HUDEP-2 (cell line): Measurements from ENCODE around the gene RAB7A.

Experiments used
- DNase-seq, 76 experiments: peaks; one replicate each; lab custom pipeline; 2025; ENCODE audit not compliant: unreplicated experiment in 76 of 76; lab: John Stamatoyannopoulos, UW

The RAB7A gene

GRCh38 chr3:128787256-128788253, 61.6 kb downstream of the RAB7A start:
- peak in 15 of 76 experiments; percentile 2 to 43 (median 11) for DNase-seq

- DNase-seq, result no peak
These were observed 62.4 kb downstream of the RAB7A start for GRCh38 chr3:128788268-128788869.

DNA sequence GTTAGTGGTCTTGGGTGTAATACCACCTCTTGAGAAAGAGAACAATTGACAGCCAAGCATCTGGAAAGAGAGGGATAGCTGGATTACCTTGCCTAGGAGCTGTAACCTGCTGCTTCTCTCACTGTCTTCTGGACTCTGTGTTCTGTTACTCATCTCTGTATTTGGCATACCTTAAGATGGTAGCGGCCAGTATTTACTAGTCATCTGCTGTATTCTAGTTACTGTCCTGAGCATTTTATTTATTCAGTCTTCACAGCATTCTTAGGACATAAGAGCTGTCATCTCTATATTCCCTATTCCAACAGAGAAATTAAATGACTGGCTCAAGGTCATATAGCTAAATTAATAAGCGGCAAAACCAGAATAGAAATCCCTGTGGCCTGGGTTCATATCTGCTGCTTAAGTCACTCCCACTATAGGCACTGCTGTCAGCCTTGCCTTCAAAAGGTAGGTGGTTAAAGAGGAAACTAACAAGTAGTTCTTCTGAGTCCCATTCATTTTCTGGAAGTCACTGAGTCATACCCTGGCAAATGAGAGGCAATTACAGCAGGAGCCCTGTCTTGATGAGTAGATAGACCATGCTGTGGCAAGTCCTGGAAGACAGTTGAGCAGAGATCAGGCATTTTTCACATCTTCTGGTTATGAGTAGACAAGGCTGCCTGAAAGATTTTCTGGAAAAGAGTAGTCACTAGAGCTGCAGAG, 68.2 kb downstream of the RAB7A start:
- peak in 24 of 76 experiments; percentile 7 to 63 (median 30) for DNase-seq

DNA sequence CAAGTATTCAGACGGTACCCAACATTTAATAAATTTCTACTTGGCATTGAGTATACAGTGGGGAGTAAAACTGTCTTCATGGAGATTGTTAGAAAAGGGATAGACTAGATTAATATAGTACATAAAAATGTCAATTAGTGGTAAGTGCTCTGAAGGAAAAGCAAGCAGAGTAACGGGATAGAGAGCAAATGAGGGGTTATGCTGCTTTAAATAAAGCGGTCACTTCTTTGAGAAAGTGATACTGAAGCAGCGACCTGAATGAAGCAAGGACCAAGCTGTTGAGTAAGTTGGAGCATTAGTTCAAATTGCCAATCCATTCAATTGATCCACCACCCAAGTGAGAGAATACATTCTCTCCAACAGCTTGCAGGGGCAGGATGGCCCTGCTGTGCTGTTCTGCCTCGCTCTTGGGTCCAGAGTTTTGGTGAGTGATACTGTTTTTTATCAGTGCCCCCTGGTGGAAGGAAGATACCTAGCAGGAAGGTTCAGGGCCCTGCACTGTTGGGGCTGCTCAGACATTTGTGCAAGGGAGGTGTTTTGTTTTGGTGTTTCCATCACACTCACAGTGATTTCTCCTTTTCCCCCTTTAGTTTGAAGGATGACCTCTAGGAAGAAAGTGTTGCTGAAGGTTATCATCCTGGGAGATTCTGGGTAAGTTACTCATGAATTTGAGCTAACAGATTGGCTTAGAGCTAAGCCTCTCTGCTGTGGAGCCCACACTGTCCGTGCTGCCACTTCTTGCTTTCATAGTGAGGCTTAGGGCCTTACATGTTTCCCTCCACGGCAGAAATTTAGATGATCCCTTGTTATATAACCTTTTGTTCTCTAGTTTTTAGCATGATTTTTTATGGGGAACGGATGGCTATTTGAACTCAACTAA, 69.0 kb downstream of the RAB7A start:
- DNase-seq, result peak in 62 of 76 experiments; percentile 4 to 74 (median 36)

DNA sequence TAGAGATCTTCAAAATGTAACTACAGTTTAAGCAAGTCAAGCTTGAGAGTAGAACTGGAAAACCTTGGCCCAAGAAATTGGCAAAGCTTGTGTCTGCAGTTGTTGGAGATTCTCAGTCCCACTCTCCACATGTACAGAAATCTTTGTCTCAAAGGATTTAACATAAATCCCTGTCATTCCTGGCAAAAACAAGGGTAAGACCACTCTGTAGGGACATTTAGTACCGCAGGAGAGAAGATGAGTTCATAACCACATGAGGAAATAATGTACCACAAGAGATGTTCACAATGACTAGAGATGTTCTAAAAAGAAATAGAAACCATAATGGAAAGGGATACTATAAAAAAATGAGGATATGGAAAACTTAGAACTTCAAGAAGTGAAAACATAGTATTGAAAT, 73.7 kb downstream of the RAB7A start:
- DNase-seq, result no peak

- DNase-seq, result no peak
These were observed 74.5 kb downstream of the RAB7A start for GRCh38 chr3:128800241-128801187.

DNA sequence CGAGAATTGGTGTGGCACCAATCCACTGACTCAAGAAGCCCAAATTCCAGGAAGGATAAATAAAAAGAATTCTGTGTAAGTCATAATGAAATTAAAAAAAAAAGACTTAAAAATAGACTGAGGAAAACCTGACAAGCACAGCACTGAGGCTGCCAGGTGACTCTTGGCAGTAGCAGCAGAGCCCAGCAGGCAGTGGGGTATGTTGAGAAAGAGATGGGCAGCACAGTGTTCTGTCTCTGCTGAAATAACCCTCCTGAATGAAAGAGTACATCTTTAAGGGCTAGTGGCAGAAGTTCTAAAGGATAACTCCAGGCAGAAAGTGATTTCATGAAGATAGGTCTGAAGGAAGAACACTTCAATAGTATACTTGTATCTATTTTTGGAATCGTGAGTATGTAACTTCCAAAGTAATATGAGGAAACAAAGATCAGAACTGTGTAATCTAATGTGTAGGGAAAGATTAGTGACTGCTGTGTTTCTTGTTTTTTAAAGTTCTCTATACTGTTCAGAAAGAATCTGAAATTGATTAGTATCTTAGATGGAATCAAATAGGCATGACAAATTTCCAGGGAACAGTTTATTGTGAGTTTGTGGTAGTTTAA, 75.9 kb downstream of the RAB7A start:
- no peak for DNase-seq

DNA sequence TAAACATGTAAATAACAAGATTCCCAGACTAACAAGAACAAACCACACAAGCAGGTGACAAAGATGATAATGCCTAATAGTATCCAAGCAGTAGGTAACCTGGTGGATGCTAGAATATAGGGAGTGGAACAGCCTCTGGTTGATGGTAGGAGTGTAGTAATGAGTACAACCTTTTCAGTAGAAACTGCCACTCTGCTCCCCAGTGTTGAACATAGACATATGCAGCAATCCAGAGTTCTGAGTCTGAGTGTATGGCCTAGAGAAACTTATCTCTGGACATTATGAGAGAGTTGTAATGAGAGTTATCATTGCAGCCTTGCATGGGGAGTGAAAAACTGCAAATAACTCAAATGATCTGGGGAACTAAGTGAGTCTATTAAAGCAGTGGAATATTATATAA, 77.3 kb downstream of the RAB7A start:
- peak in 2 of 76 experiments; percentile 12 to 13 for DNase-seq

GRCh38 chr3:128804017-128804810, 78.2 kb downstream of the RAB7A start:
- DNase-seq, result peak in 13 of 76 experiments; percentile 8 to 31 (median 16)

GRCh38 chr3:128804811-128805155, 78.8 kb downstream of the RAB7A start:
- DNase-seq, result no peak

GRCh38 chr3:128805772-128806171, 79.8 kb downstream of the RAB7A start:
- peak in 3 of 76 experiments; percentile 6 to 19 (median 15) for DNase-seq

- DNase-seq, result no peak
These were observed 80.6 kb downstream of the RAB7A start for GRCh38 chr3:128806588-128806987.

DNA sequence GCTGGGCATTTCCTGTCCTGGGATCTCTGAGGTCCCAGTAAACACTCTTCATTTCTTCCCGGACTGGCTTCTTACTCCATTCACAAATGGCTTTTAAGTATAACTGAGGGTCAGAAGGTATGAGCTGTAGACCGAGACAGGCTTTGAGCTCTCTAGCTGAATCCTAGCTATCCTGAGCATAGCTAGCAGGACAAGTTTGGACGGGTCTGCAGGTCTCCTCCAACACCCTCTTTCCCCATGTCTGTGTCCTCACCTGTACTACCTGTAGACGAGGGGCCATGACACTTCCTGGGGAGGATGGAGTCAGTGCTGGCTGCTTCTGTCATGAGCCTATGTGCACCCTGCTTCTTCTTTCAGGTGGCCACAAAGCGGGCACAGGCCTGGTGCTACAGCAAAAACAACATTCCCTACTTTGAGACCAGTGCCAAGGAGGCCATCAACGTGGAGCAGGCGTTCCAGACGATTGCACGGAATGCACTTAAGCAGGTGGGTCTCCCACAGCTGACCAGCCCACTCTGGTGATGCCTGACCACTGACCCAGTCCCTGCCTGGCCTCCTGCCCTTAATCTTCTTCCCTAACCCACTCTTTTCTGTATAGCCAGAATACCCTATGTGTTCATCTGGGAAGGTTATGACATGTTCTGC, 81.3 kb downstream of the RAB7A start:
- no peak for DNase-seq

GRCh38 chr3:128808672-128809071, 82.7 kb downstream of the RAB7A start:
- peak in 4 of 76 experiments; percentile 12 to 28 (median 26) for DNase-seq

GRCh38 chr3:128813097-128813496, 87.1 kb downstream of the RAB7A start:
- DNase-seq, result no peak

DNA sequence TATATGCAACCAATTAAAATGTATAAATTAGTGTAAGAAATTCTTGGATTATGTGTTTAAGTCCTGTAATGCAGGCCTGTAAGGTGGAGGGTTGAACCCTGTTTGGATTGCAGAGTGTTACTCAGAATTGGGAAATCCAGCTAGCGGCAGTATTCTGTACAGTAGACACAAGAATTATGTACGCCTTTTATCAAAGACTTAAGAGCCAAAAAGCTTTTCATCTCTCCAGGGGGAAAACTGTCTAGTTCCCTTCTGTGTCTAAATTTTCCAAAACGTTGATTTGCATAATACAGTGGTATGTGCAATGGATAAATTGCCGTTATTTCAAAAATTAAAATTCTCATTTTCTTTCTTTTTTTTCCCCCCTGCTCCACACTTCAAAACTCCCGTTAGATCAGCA, 88.1 kb downstream of the RAB7A start:
- no peak for DNase-seq

DNA sequence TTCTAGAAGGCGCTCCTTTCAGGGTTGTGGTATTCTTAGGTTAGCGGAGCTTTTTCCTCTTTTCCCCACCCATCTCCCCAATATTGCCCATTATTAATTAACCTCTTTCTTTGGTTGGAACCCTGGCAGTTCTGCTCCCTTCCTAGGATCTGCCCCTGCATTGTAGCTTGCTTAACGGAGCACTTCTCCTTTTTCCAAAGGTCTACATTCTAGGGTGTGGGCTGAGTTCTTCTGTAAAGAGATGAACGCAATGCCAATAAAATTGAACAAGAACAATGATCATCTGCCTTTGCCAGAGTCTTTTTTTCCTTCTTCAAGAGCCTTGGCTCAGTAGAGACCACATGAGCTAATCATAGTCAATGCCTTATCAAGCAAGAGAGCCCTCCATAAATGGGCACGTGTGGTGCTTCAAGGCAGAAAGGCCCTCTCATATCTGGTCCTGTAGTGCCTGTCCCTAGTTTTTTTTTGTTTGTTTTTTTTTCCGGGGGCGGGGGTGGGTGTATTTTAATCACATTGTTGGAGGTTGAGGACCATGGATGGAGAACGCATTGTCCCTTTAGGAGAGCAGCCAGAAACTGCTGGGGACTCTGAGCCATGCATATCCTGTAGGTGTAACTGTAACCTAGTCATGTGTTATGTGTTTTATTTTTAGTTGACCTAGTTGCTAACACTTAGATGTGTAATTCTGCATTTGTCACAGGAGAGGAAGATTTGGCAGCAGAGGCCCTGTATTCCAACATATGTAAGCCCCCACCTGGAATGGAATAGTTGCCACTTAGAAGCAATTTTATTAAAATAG, 88.7 kb downstream of the RAB7A start:
- no peak for DNase-seq
